IMR-90 (cell line): ENCODE results near the gene DIABLO. TPM values are rescaled to one million over a fixed set of nuclear protein-coding genes. Genes with fewer than 3 reads are reported as not detected.
"Not testable (repeated sequence)": the region's sequence is repeated elsewhere in the genome, so short reads cannot be mapped to it uniquely, and the experiment has no call there.

Experiments
- ATAC-seq: fragments of 200-7000 bp; cut with Tn5 transposase; 2 replicates; pipeline ENCODE4 v1.9.1; 2020; ENCODE audit warnings: low read depth, mild to moderate bottlenecking, moderate library complexity
- BruUV-seq: library from RNA; stranded (reverse); fragments of 400-500 nt; replicated peaks from 2 replicates; lab custom pipeline; 2021; lab: Mats Ljungman, UMichigan
- CTCF ChIA-PET: fragments of 300-600 bp; formaldehyde crosslinking; extraction: SDS; loops from one replicate; lab custom pipeline; 2021; ENCODE audit warnings: antibody characterized with exemption; lab: Yijun Ruan, JAX
- POLR2A ChIA-PET: fragments of 300-600 bp; sonication (Branson Sonifier 250); formaldehyde crosslinking; loops from one replicate; lab custom pipeline; 2022; ENCODE audit warnings: antibody characterized with exemption; ENCODE audit not compliant: unreplicated experiment; lab: Charles Lee
- DNase-seq: peaks from one replicate; pipeline ENCODE4 v3.0.0; 2013
- H2AFZ ChIP-seq: replicated peaks from 2 replicates; pipeline ENCODE3; 2013; ENCODE audit warnings: low read length, mild to moderate bottlenecking; ENCODE audit not compliant: poor library complexity
- H2AK5ac ChIP-seq: 2 replicates; pipeline ENCODE4 v1.6.1; 2013; ENCODE audit warnings: low read depth, low read length, inconsistent platforms
- H2AK9ac ChIP-seq: replicated peaks from 2 replicates; pipeline ENCODE3; 2013; ENCODE audit warnings: mild to moderate bottlenecking, low read depth, low read length, moderate library complexity; ENCODE audit not compliant: poor library complexity
- H2BK120ac ChIP-seq: 2 replicates; pipeline ENCODE4 v1.6.1; 2013; ENCODE audit warnings: low read depth, low read length, inconsistent platforms
- H2BK15ac ChIP-seq: 3 replicates; pipeline ENCODE4 v1.6.1; 2013; ENCODE audit warnings: low read depth, low read length, inconsistent platforms
- H2BK20ac ChIP-seq: 2 replicates; pipeline ENCODE4 v1.6.1; 2013; ENCODE audit warnings: low read depth, mild to moderate bottlenecking, inconsistent platforms, low read length, moderate library complexity
- H2BK5ac ChIP-seq: 2 replicates; pipeline ENCODE4 v1.6.1; 2013; ENCODE audit warnings: mild to moderate bottlenecking, low read depth, low read length, inconsistent platforms; ENCODE audit not compliant: poor library complexity, severe bottlenecking
- H3K14ac ChIP-seq: replicated peaks from 2 replicates; pipeline ENCODE4 v1.6.1; 2013; ENCODE audit warnings: low read depth, low read length, inconsistent platforms
- H3K18ac ChIP-seq: 2 replicates; pipeline ENCODE4 v1.6.1; 2013; ENCODE audit warnings: low read depth, low read length, control low read depth
- H3K23ac ChIP-seq: 2 replicates; pipeline ENCODE4 v1.6.1; 2013; ENCODE audit warnings: low read depth, low read length, inconsistent platforms
- H3K27ac ChIP-seq: 2 replicates; pipeline ENCODE4 v1.5.1; 2013; ENCODE audit warnings: mild to moderate bottlenecking, control low read depth, low read length; ENCODE audit not compliant: insufficient read depth
- H3K27me3 ChIP-seq: 2 replicates; pipeline ENCODE4 v1.6.1; 2013; ENCODE audit warnings: low read length; ENCODE audit not compliant: control insufficient read depth, insufficient read depth
- H3K36me3 ChIP-seq: 2 replicates; pipeline ENCODE4 v1.6.1; 2013; ENCODE audit warnings: low read length, mixed read lengths; ENCODE audit not compliant: control insufficient read depth, insufficient read depth
- H3K4ac ChIP-seq: 2 replicates; pipeline ENCODE4 v1.6.1; 2013; ENCODE audit warnings: low read depth, low read length, inconsistent platforms
- H3K4me1 ChIP-seq: 2 replicates; pipeline ENCODE4 v1.6.1; 2013; ENCODE audit warnings: low read length, mixed read lengths; ENCODE audit not compliant: control insufficient read depth, insufficient read depth
- H3K4me2 ChIP-seq: 2 replicates; pipeline ENCODE4 v1.6.1; 2013; ENCODE audit warnings: low read depth, mild to moderate bottlenecking, control low read depth, low read length, moderate library complexity
- H3K4me3 ChIP-seq: 2 replicates; pipeline ENCODE4 v1.5.1; 2013; ENCODE audit warnings: low read depth, mild to moderate bottlenecking, control low read depth, low read length, moderate library complexity; ENCODE audit not compliant: insufficient read depth
- H3K56ac ChIP-seq: 2 replicates; pipeline ENCODE4 v1.6.1; 2013; ENCODE audit warnings: low read length, inconsistent platforms; ENCODE audit not compliant: insufficient read depth; ENCODE audit errors: extremely low read depth
- H3K79me1 ChIP-seq, 2 experiments: 2 replicates each; pipeline ENCODE4 v1.6.1; 2013; ENCODE audit warnings: low read length in 2 of 2, inconsistent platforms in 1 of 2, low read depth in 1 of 2
- H3K9ac ChIP-seq: 2 replicates; pipeline ENCODE4 v1.6.1; 2013; ENCODE audit warnings: low read depth, low read length, control low read depth
- H3K9me1 ChIP-seq: 2 replicates; pipeline ENCODE4 v1.6.1; 2013; ENCODE audit warnings: low read length, inconsistent platforms; ENCODE audit not compliant: insufficient read depth
- H3K9me3 ChIP-seq: 2 replicates; pipeline ENCODE4 v1.6.1; 2013; ENCODE audit warnings: low read length; ENCODE audit not compliant: control insufficient read depth, insufficient read depth
- H4K20me1 ChIP-seq: 2 replicates; pipeline ENCODE4 v1.6.1; 2013; ENCODE audit warnings: low read length, inconsistent platforms; ENCODE audit not compliant: insufficient read depth
- H4K5ac ChIP-seq: 2 replicates; pipeline ENCODE4 v1.6.1; 2013; ENCODE audit warnings: mild to moderate bottlenecking, low read depth, low read length, control low read depth
- H4K8ac ChIP-seq, 2 experiments: 2 replicates each; pipeline ENCODE4 v1.6.1; 2013; ENCODE audit warnings: low read depth in 2 of 2, low read length in 2 of 2, control low read depth in 1 of 2, inconsistent platforms in 1 of 2
- H4K91ac ChIP-seq: 2 replicates; pipeline ENCODE4 v1.6.1; 2013; ENCODE audit warnings: low read depth, low read length, inconsistent platforms; ENCODE audit not compliant: insufficient read depth
- CEBPB ChIP-seq: IDR thresholded peaks from 2 replicates; pipeline ENCODE4 v1.6.1; 2012; ENCODE audit warnings: low read depth, low read length, improper control_type of control experiment
- WGBS, 2 experiments: methylation state at CpG; one replicate each; pipeline versions ENCODE4 v1.1.5 to v1.1.7; 2013; ENCODE audit warnings: missing lambda C conversion rate in 2 of 2; ENCODE audit not compliant: insufficient read length in 1 of 2; ENCODE audit errors: extremely low coverage in 2 of 2; 5-methylcytosine and 5-hydroxymethylcytosine counted together
- dilution Hi-C: fragments of 300-500 bp; cut with HindIII; formaldehyde crosslinking; loops from one replicate; pipeline ENCODE4 v1.14.3; 2018; ENCODE audit warnings: low sequenced_read_pairs; ENCODE audit not compliant: unreplicated experiment
- in situ Hi-C: fragments of 300-500 bp; cut with MboI; formaldehyde crosslinking; loops from 3 replicates; pipeline ENCODE4 v1.14.3; 2019; ENCODE audit warnings: low sequenced_read_pairs, inconsistent platforms, mixed read lengths
- intact Hi-C: fragments of 100-400 bp; cut with micrococcal nuclease; formaldehyde crosslinking; loops from 2 replicates; pipeline ENCODE4 v1.10.0; 2022
- polyA plus RNA-seq, 3 experiments: library from polyadenylated mRNA; depleted of rRNA; stranded (reverse); fragments of >200 nt; gene quantifications; 2 replicates each; pipeline ENCODE4 v1.2.3, GENCODE V29; 2012; ENCODE audit warnings: low replicate concordance in 1 of 3
- total RNA-seq: library from RNA; depleted of rRNA; stranded (reverse); fragments of >200 nt; gene quantifications from 2 replicates; pipeline ENCODE4 v1.2.3, GENCODE V29; 2012

Gene DIABLO
- total and polyA plus RNA-seq, 2 of the 4 experiments (the other 2 are of a cell fraction): 69.7 to 102 TPM

- H2AFZ ChIP-seq, H4K5ac ChIP-seq, ATAC-seq, H3K23ac ChIP-seq, dilution Hi-C loops, H4K20me1 ChIP-seq, H2BK20ac ChIP-seq, H2BK5ac ChIP-seq, H3K56ac ChIP-seq, CTCF ChIA-PET, H3K4me1 ChIP-seq, BruUV-seq, in situ Hi-C loops, H3K79me1 ChIP-seq, H2AK5ac ChIP-seq, H3K9me1 ChIP-seq, H3K18ac ChIP-seq, H3K9me3 ChIP-seq, H4K91ac ChIP-seq, H3K4me2 ChIP-seq, H4K8ac ChIP-seq, H3K9ac ChIP-seq, H3K27ac ChIP-seq, H2AK9ac ChIP-seq, H3K4ac ChIP-seq, POLR2A ChIA-PET, intact Hi-C loops, H3K36me3 ChIP-seq, H3K14ac ChIP-seq, H2BK15ac ChIP-seq, H2BK120ac ChIP-seq, H3K4me3 ChIP-seq: not testable (repeated sequence)
- peak; percentile 32 for DNase-seq
- H3K27me3 ChIP-seq: peaks cover 10% of the 10 kb centered on the region; the same call in 1 of the 2 replicates
- WGBS, 2 experiments: no CpG with 5 or more reads among the region's 4 CpGs
- TF ChIP-seq CEBPB: peak; percentile 74
These were observed 49.4 kb downstream of the DIABLO start for GRCh38 chr12:122176473-122176872.
